Medulla oblongata (tissue), 1 donor: ENCODE results near the gene ARSB.
"Not testable (repeated sequence)": the region's sequence is repeated elsewhere in the genome, so short reads cannot be mapped to it uniquely, and the experiment has no call there.

Experiments used
- DNase-seq: peaks from one replicate; pipeline ENCODE4 v3.0.0-alpha.2; 2015; ENCODE audit errors: extremely low spot score

ARSB gene

DNA sequence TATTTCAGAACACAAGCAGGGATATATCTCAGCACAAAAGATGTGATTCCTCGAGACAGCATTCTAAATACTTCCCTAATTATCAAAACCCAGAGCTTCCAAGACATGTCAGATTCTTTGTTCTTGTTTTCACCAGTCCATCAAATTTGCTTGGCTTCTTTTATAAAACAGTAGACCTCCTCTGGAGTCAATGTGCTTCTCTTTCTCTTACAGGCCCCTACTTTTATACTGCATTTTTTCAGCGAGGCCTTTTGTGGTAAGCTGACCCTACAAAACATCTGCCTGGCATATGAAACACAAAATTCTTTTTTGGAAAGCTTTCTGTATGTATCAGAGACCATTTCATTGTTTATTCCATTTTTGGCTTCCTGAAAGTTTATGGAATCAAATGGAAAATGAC is 81.8 kb downstream of the ARSB start:
- no peak for DNase-seq

DNA sequence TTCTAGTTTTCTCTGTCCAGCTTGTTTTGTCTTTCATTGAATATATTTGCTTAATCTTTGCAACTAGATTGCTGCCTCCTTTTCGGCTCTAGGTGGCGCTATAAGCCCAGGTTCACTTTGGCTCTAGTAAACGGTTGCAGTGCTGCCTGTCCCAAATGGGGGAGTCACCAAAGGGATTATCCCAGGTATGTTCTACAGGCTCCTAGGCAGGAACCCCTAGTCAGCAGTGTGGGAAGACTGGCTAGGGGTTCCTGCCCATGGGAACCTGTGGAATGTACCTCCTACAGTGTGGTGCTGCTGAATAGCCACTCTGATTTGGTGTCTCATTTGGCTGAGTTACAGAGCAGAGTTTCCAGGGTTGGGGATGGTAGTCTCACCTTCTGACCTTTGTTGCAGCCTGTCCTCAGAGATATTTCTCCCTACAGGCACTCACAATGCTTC is 85.2 kb downstream of the ARSB start:
- DNase-seq = peak; percentile 27

DNA sequence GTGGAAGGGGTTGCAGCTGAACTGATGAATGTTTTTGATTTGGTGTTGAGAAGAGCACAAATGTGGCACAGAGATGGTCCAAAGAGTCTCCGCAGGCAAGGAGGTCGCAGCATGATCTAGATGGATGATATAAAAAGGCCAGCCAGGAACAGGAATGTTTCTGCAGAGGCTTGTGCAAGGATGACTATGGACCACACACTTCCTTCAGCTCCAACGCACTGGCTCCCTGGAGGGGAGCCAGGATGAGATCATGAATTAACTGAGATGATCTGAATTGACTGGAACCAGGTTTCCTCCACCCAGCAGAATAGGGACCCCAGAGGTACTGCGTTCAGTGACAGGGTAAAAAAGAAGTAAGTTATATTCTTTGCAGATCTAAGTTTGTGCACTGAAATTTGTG is 89.0 kb downstream of the ARSB start:
- DNase-seq = no peak

- no peak for DNase-seq
Measured at GRCh38 chr5:78895616-78896015, 89.5 kb downstream of the ARSB start.

DNA sequence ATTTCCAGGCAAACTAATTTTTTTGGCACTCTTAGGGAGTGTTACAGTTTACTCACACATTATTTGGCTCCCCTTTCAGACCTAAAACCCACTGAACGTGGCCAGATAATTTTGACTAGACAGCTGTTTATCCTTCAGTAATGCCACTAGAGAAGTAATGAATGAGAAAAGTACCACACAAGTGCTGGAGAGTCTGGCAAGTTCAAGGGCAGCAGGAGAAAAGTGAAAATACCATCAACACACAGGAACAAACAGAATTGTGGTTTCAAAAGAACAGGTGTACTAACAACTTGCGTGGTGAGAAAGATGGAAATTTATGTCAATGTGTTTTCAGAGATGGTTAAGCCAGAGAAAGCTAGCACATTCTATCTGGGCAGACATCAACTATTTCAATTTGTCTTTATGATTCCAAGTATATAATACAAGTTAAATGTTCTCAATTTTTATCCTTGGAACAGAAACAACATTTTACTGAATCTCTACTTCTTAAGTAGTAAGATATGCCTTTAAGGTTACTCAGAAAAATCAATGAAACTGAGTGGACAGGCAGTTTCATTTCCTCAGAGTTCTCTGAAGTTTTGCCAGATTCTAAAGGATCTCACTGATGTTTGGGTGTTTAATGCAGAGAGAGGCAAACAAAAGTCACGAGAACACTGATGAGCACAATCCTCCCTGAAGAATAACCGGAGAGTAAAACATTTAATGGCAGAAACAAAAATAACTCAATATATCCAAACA is 91.0 kb downstream of the ARSB start:
- DNase-seq = peak; percentile 53

DNA sequence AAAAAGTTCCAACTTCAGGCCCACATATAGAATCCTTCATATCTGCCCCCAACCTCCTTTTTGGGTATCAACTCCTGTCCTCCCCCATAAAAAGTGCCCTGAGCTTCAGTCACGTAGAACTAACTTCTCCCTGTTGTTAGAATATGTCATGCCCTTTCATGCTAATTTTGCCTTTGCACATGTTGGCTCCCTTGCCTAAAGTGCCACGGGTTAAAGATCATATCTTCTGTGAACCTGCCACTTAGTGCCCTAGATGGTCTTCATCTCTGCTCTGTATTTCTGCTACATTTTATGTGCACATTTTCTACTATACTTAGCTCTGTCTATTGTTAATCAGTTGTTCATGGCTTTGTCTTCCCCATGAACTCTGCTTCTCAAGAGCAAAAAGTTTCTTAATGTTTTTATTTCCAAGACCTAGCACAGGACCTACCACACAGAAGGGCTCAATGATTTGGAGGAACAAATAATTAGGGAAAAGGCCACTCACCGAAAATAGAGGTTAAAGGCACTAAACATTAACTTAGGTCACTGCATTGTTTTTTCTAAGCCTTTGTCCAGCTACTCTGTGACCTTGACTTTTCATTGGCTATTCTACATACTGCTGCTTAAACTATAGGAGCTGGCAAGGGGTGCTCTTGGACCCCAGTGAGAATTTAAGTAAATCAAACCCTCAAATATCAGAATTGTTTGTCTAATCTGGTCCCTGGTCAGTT is 94.3 kb downstream of the ARSB start:
- DNase-seq = no peak

DNA sequence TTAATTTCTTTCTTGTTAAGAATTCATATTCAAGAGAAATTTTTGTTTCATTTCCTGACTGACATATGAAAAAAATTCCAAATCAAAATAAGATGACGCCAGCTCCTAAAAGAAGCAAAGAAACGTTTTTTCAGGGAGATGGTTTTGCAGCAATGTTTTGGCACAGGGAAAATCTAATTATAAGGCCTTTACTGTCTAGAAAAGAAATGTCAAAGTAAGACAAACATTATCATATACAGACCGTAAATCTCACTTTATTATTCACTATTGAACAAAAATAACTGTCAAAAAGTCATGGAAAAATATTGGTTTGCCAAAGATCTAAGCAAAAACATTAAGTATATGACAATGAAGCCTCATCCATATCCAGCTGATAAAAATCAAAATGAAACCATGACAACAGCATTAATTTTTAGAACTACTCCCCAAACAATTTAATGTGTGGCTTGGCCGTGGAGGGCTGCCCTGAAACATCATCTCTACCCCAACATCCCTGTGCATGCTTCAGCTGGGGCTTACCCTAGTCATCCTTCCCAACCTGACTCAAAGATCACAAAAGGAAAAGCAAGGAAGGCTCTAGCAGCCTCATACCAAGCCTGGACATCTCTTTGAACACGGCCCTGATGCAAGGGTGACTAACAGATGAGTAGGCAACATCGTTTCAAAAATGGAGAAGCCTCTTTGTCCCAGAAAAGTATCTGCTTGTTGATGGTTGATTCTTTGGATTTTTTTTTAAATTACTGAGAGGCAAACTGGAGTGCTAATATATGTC is 95.6 kb downstream of the ARSB start:
- DNase-seq = no peak

DNA sequence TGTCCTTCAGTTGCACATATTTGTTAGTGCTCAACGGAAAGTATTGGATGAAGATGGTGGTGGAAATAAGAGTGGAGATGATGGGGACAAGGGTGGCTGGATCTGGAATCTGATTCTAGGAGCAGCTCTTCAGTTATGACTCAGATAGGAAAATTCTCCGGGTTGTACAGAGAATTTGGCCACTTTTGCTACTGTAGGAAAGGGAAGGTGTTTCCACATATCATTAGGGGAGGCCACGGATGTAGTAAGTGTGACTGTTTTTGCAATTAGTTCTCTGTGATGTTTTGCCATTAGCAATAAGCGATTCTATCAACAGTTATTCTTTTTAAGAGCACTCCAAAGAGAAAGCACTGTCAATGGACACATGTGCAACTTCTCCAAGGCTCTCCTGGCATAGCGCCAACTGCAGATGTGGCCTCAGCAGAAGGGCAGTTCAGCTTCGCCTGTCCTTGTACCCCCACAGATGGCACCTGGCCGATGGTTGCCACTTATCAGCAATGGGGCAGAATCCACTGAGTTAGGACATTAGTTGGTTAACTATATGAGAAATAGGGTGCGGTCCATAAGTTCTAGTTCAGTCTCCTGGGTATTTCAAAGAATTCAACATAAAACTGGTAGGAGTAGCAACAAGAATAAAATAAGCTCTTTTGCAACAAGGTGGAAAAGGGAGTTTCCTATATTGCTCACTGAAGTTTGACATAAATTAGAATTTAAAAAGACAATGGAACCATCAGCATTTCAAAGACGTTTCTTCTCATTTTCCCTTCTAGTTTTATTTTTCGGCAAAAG is 96.3 kb downstream of the ARSB start:
- no peak for DNase-seq

DNA sequence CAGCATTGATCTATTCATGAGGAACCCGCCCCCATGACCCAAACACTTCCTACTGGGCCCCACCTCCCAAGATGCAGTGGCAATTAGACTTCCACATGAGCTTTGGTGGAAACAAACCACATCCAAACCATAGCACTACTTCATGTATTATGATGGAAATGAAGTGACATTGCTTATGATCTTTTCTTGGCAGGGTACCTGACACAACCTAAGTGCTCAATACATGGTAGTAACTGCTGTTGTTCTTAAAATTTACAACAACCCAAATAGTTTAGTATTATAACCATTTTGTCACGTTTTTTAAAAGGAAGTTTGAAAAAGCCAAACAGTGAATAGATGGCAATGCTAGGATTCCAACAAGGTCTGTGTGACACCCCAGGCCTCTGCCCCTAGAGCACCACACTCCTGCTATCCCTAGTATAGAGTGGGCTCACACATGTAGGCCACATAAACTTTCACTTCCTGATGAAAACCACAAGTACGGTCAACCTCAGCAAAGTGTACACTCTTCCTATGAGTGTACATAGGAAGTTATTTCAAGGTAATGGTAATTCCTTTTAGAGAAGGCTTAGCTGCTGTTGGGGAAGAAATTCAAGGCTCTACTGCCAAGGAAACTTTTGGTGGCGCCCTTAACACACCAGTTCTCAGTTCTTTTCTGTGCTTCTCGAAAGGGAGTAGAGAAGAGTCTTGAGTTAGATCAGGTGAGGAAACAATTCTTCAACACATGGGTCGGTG is 97.6 kb downstream of the ARSB start:
- DNase-seq = no peak

GRCh38 chr5:78886341-78887230 is 98.5 kb downstream of the ARSB start:
- DNase-seq = no peak

DNA sequence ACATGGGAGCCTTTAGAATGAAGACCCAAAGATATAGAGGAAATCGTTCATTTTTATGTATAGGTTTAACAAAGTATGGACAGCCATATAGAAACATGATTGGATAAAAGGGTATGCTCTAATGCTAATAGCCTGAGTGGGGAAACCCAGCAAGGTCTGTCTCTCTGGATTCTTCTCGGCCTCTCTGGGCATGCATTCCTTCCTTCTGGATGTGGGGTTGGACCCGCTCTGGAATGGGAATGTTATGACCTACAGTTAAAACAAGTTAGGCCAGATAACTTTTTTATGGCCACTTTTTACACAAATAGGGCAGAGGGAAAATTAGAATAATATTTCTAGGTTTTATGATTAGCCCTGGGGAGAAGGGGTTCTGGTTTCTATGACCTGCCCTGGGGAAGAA is 103.2 kb downstream of the ARSB start:
- DNase-seq = no peak

GRCh38 chr5:78879516-78879915 is 105.6 kb downstream of the ARSB start:
- peak; percentile 16 for DNase-seq

- not testable (repeated sequence) for DNase-seq
Measured at GRCh38 chr5:78866076-78866475, 119.0 kb downstream of the ARSB start.

GRCh38 chr5:78858364-78858763 is 126.7 kb downstream of the ARSB start:
- DNase-seq = no peak

DNA sequence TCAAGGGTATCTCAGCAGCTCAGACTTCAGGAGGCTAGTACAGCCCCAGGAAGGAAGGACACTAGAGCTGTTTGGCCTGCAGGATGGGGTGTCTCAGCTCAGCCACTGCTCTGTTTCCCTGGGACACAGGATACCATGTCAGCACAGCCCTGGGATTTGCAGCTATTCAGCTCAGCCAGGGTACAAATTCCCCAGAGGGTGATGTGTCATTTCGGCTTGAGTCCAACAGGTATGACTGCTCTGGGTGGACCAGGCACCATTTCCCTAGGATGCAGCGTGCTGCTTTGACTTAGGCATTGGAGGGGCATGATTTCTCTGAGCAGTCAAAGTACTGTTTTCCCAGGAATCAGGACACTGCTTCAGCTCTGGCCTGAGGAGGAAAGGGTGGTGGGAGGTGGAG is 130.1 kb downstream of the ARSB start:
- DNase-seq = no peak

DNA sequence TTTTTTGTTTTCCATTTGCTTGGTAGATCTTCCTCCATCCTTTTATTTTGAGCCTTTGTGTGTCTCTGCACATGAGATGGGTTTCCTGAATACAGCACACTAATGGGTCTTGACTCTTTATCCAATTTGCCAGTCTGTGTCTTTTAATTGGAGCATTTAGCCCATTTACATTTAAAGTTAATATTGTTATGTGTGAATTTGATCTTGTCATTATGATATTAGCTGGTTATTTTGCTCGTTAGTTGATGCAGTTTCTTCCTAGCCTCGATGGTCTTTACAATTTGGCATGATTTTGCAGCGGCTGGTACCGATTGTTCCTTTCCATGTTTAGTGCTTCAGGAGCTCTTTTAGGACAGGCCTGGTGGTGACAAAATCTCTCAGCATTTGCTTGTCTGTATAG is 133.2 kb downstream of the ARSB start:
- DNase-seq = not testable (repeated sequence)

DNA sequence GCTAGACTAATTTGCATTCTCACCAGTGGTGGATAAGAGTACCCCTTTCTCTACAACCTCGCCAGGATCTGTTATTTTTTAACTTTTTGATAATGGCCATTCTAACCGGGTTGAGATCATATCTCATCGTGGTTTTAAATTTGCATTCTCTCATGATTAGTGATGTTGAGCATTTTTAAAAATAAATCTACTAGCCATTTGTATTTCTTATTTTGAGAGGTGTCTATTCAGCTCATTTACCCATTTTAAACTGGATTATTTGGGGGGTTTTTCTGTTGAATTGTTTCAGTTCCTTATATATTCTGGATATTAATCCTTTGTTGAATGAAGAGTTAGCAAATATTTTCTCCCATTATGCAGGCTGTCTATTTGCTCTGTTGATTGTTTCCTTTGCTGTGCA is 139.6 kb downstream of the ARSB start:
- no peak for DNase-seq

- DNase-seq = no peak
Measured at GRCh38 chr5:78843436-78843835, 141.7 kb downstream of the ARSB start.

DNA sequence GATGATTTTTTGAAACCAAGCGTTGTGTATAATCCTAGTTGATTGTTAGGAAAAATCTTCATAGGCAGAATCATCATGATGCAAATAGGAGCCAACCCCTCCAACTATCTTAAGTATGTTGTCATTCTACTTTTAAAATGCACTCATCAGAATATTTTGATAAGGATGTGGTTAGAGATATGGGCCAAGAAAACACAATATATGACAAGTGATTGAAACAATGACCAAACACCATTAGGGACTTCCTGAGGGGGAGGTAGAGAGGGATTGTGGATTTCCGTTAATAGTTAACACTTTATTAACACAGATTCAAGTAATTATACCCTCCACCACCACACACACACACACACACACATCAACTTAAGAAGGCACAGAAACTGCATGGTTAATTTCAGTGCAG is 143.3 kb downstream of the ARSB start:
- no peak for DNase-seq

DNA sequence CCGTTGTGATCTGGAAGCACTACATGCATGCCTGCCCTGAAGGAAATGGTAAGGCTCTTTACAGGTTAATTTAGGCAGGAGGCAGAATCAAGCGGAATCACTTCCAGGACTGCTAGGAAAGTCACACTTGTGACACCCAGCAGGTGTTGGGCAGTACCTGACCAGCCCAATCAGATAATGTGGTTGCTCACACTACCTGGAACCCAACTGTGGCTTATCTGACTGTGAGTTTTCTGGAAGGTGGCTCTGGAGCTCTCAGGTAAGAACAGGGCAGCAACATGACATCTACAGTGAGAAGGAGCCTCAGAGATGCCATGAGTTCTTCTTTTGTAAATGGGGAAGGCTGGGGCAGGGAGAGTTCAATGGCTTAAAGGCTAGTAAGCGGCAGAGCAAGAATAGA is 146.4 kb downstream of the ARSB start:
- DNase-seq = no peak
